HG03064 (cell line): ENCODE data around the gene SYNE4.
A peak's percentile ranks its signal among the peaks of the same experiment; 100 is the strongest.

Experiments used
- ATAC-seq: cut with Tn5 transposase; IDR thresholded peaks from one replicate; pipeline ENCODE4 v1.9.1; 2021; ENCODE audit warnings: low read depth; ENCODE audit not compliant: unreplicated experiment

SYNE4 gene

GRCh38 chr19:36026091-36026876 lies 17.7 kb upstream of the SYNE4 start:
- ATAC-seq, result no peak

- no peak for ATAC-seq
Observed at GRCh38 chr19:36025541-36025940, 16.9 kb upstream of the SYNE4 start.

GRCh38 chr19:36023432-36023831 lies 14.8 kb upstream of the SYNE4 start:
- ATAC-seq, result no peak

GRCh38 chr19:36019061-36019670 lies 10.6 kb upstream of the SYNE4 start:
- no peak for ATAC-seq

- ATAC-seq, result peak; percentile 90
Observed at GRCh38 chr19:36014012-36014924, 5.7 kb upstream of the SYNE4 start, which contains the start of gene ALKBH6. Gene ALKBH6, minus strand, starts transcription at chr19:36014213. Its CDS starts 816 bp downstream, at chr19:36013397.

GRCh38 chr19:36013280-36014011 lies 4.8 kb upstream of the SYNE4 start:
- no peak for ATAC-seq

- no peak for ATAC-seq
Observed at GRCh38 chr19:36010402-36010801, 1.8 kb upstream of the SYNE4 start.

- no peak for ATAC-seq
Observed at GRCh38 chr19:36009633-36010379, 1.2 kb upstream of the SYNE4 start.

GRCh38 chr19:36009220-36009619 lies 607 bp upstream of the SYNE4 start:
- ATAC-seq, result no peak

- no peak for ATAC-seq
Observed at GRCh38 chr19:36006955-36007354, 1.7 kb downstream of the SYNE4 start.

- ATAC-seq, result no peak
Observed at GRCh38 chr19:36003284-36003683, 5.3 kb downstream of the SYNE4 start.

GRCh38 chr19:36001605-36002004 lies 7.0 kb downstream of the SYNE4 start:
- no peak for ATAC-seq

GRCh38 chr19:35996777-35997176 lies 11.8 kb downstream of the SYNE4 start:
- no peak for ATAC-seq

- peak; percentile 58 for ATAC-seq
Observed at GRCh38 chr19:35995048-35995993, 13.3 kb downstream of the SYNE4 start, which contains the start of gene SDHAF1. Gene SDHAF1, plus strand, starts transcription at chr19:35995188. Its CDS starts 87 bp downstream, at chr19:35995275.

- ATAC-seq, result no peak
Observed at GRCh38 chr19:35993923-35994598, 14.6 kb downstream of the SYNE4 start.

GRCh38 chr19:35992907-35993765 lies 15.5 kb downstream of the SYNE4 start:
- no peak for ATAC-seq
